22Rv1 (cell line): ENCODE measurements around the gene ZNF48.

Source experiments
- CTCF ChIP-seq: fragments of 450-650 bp; IDR thresholded peaks from 2 replicates; pipeline ENCODE4 v1.5.1; 2017; ENCODE audit warnings: mild to moderate bottlenecking
- ZFX ChIP-seq: fragments of 450-650 bp; IDR thresholded peaks from 2 replicates; pipeline ENCODE4 v1.6.1; 2017; ENCODE audit warnings: antibody characterized with exemption, borderline replicate concordance

GRCh38 chr16:30351586-30352419 lies 43.4 kb upstream of the ZNF48 start:
- TF ChIP-seq CTCF: no peak
- TF ChIP-seq ZFX: no peak
